ENCODE data around the gene COL23A1. TPM values are rescaled to one million over a fixed set of nuclear protein-coding genes. Genes with fewer than 3 reads are reported as not detected.
A peak's percentile ranks its signal among the peaks of the same experiment; 100 is the strongest.

The COL23A1 gene
- polyA plus RNA-seq, 3 donors, result 0.11 to 0.21 TPM; not detected in 1

- Histone ChIP-seq H3K4me3 (replicated peaks in 1 of 3; ENCODE audit: low read depth in 2 of 3, low read length in 3 of 3) (no peak overlapping the region), H3K79me2 (ENCODE audit: insufficient read depth, low read length) (no peaks in the 10 kb centered on the region), H3K9ac (ENCODE audit: insufficient read depth, low read length, poor library complexity, severe bottlenecking) (no peak overlapping the region), H3K4me1 (ENCODE audit: control insufficient read depth in 1 of 2, insufficient read depth in 2 of 2, low read length in 2 of 2) (peaks cover 10 to 12% of the 10 kb centered on the region in 2 donors), H3K27me3 (ENCODE audit: control insufficient read depth in 2 of 2, insufficient read depth in 2 of 2, low read length in 2 of 2) (no peaks in the 10 kb centered on the region), H4K20me1 (ENCODE audit: insufficient read depth, low read length) (no peaks in the 10 kb centered on the region), H2AFZ (ENCODE audit: insufficient read depth, low read depth, low read length, poor library complexity, severe bottlenecking) (no peak overlapping the region), H3K9me3 (replicated peaks in 1 of 2; ENCODE audit: control insufficient read depth in 1 of 2, insufficient read depth in 1 of 2, low read length in 2 of 2) (no peaks in the 10 kb centered on the region), H3K36me3 (replicated peaks in 1 of 2; ENCODE audit: control insufficient read depth in 1 of 2, insufficient read depth in 2 of 2, low read length in 2 of 2) (no peaks in the 10 kb centered on the region), H3K27ac (ENCODE audit: low read depth in 1 of 2, low read length in 2 of 2) (no peak overlapping the region), H3K4me2 (replicated peaks; ENCODE audit: extremely low read depth, low read length, poor library complexity, severe bottlenecking) (no peak overlapping the region)
- Mint-ChIP-seq H3K36me3 (no peaks in the 10 kb centered on the region), H3K27me3 (ENCODE audit: low read depth in 3 of 3) (peaks cover 0 to 5% (median 2%) of the 10 kb centered on the region in 3 donors), H3K4me3 (no peak overlapping the region), H3K27ac (peak overlapping the region in 1 of 7 donors; percentile 60), H3K9me3 (peaks cover 0 to 1% (median 0%) of the 10 kb centered on the region in 7 donors), H3K4me1 (peaks cover 16% of the 10 kb centered on the region)
- WGBS (ENCODE audit: insufficient coverage), result 91% methylated on average over 12 of the region's 17 CpGs
- intact Hi-C loops (cut with micrococcal nuclease), result no loop called here
- TF ChIP-seq CTCF (IDR thresholded peaks at IDR 0.05), result no peak
- no peak for DNase-seq
Measured at GRCh38 chr5:178415353-178415752, 174.8 kb downstream of the COL23A1 start.

DNA sequence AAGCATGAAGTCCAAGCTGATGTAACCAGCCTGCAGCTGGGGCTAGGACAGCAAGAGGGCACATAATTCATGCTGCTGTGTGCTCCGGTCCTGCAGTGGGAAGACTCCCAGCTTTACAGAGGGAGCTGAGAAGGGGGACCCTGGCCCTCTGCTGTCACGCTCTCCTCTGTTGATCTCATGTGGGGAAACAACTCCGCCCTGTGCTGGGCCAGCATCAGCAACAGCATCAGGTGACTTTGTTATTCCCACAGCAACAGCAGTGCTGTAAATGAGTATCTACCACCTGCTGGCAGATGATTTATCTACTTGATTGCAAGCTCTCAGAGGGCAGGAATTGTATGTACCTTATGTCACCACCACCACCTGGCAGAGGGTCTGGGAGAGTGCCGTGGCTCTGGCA lies 176.2 kb downstream of the COL23A1 start:
- no peak overlapping the region for H3K4me3 ChIP-seq (replicated peaks in 1 of 3; ENCODE audit: low read depth in 2 of 3, low read length in 3 of 3)
- intact Hi-C loops (cut with micrococcal nuclease), result no loop called here
- 79% methylated on average over 2 of the region's 4 CpGs for WGBS (ENCODE audit: insufficient coverage)
- H3K27me3 ChIP-seq (ENCODE audit: control insufficient read depth in 2 of 2, insufficient read depth in 2 of 2, low read length in 2 of 2), result no peaks in the 10 kb centered on the region
- H3K27ac ChIP-seq (ENCODE audit: low read depth in 1 of 2, low read length in 2 of 2), result no peak overlapping the region
- H3K4me2 ChIP-seq (replicated peaks; ENCODE audit: extremely low read depth, low read length, poor library complexity, severe bottlenecking), result no peak overlapping the region
- no peak overlapping the region for H3K9ac ChIP-seq (ENCODE audit: insufficient read depth, low read length, poor library complexity, severe bottlenecking)
- Mint-ChIP-seq H3K4me3 (no peak overlapping the region), H3K4me1 (peaks cover 27% of the 10 kb centered on the region), H3K27me3 (ENCODE audit: low read depth in 3 of 3) (peaks cover 0 to 5% (median 1%) of the 10 kb centered on the region in 3 donors), H3K9me3 (peaks cover 0 to 1% (median 0%) of the 10 kb centered on the region in 7 donors), H3K36me3 (no peaks in the 10 kb centered on the region), H3K27ac (no peak overlapping the region)
- H3K36me3 ChIP-seq (replicated peaks in 1 of 2; ENCODE audit: control insufficient read depth in 1 of 2, insufficient read depth in 2 of 2, low read length in 2 of 2), result no peaks in the 10 kb centered on the region
- H2AFZ ChIP-seq (ENCODE audit: insufficient read depth, low read depth, low read length, poor library complexity, severe bottlenecking), result no peak overlapping the region
- no peak for DNase-seq
- H3K9me3 ChIP-seq (replicated peaks in 1 of 2; ENCODE audit: control insufficient read depth in 1 of 2, insufficient read depth in 1 of 2, low read length in 2 of 2), result no peaks in the 10 kb centered on the region
- no peak for TF ChIP-seq CTCF (IDR thresholded peaks at IDR 0.05)
- H3K79me2 ChIP-seq (ENCODE audit: insufficient read depth, low read length), result no peaks in the 10 kb centered on the region
- peaks cover 18 to 26% of the 10 kb centered on the region in 2 donors for H3K4me1 ChIP-seq (ENCODE audit: control insufficient read depth in 1 of 2, insufficient read depth in 2 of 2, low read length in 2 of 2)
- H4K20me1 ChIP-seq (ENCODE audit: insufficient read depth, low read length), result no peaks in the 10 kb centered on the region
